Fibroblast of pulmonary artery (primary cell): ENCODE measurements around the gene PGLYRP2.

Source experiments
- DNase-seq: peaks from one replicate; pipeline ENCODE4 v3.0.0-alpha.2; 2010; ENCODE audit warnings: low read depth
- H3K4me3 ChIP-seq: replicated peaks from 2 replicates; pipeline ENCODE4 v1.5.1; 2011; ENCODE audit warnings: low read depth, mild to moderate bottlenecking, control low read depth, low read length, moderate library complexity
- TF ChIP-seq, protein P1 (sequence below): IDR thresholded peaks from 2 replicates; pipeline ENCODE4 v1.5.1; 2011; ENCODE audit warnings: mild to moderate bottlenecking, control low read depth, low read length, inconsistent platforms; ENCODE audit errors: missing control alignments

PGLYRP2 gene

DNA sequence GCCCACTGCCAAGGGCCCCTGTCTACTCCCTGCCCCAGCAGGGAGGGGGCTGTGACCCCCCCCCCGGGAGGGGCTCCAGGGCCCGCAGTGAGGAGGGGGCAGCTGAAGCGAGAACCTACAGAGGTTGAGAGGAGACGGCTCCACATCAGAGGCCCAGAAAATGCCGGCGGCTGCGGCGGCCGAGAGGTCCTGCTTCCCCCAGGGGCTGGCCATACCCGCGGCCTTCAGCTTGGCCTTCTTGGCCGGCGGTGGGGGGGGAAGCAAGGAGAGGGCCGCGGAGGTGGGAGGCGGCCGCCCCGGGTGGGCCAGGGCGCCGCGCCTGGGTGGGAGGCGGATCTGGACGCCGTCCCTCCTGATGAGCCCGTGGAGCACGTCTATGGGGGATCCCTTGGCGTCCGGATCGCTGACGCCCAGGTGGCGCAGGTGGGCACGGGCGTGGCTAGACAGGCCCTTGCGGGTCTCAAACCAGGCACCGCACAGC lies 51.3 kb downstream of the PGLYRP2 start:
- DNase-seq = no peak
- TF ChIP-seq, protein P1, sequence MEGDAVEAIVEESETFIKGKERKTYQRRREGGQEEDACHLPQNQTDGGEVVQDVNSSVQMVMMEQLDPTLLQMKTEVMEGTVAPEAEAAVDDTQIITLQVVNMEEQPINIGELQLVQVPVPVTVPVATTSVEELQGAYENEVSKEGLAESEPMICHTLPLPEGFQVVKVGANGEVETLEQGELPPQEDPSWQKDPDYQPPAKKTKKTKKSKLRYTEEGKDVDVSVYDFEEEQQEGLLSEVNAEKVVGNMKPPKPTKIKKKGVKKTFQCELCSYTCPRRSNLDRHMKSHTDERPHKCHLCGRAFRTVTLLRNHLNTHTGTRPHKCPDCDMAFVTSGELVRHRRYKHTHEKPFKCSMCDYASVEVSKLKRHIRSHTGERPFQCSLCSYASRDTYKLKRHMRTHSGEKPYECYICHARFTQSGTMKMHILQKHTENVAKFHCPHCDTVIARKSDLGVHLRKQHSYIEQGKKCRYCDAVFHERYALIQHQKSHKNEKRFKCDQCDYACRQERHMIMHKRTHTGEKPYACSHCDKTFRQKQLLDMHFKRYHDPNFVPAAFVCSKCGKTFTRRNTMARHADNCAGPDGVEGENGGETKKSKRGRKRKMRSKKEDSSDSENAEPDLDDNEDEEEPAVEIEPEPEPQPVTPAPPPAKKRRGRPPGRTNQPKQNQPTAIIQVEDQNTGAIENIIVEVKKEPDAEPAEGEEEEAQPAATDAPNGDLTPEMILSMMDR = no peak
- no peak overlapping the region for H3K4me3 ChIP-seq

DNA sequence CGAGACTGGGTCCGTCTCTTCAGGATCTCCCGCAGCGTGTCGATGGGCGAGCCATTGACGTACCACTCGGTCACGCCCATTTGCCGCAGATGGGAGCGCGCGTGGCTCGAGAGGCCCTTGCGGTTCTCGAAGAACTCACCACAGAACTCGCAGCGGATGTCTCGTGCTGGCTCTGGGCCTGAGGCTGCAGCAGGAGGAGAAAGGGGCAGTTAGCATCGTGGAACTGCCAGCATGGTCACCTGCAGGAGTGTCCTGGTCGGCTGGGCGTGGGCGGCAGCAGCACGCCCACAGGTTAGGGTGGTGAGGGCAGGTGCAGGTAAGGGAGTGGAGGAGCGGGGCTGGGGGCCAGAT lies 52.0 kb downstream of the PGLYRP2 start:
- no peak for DNase-seq
- TF ChIP-seq, protein P1 = no peak
- H3K4me3 ChIP-seq = no peak overlapping the region

GRCh38 chr19:15426485-15427349 lies 52.6 kb downstream of the PGLYRP2 start:
- no peak for DNase-seq
- H3K4me3 ChIP-seq = no peak overlapping the region

GRCh38 chr19:15425321-15425950 lies 53.9 kb downstream of the PGLYRP2 start:
- H3K4me3 ChIP-seq = no peak overlapping the region
- DNase-seq = no peak
- TF ChIP-seq, protein P1 = no peak

More at GRCh38 chr19:15426485-15427349, 52.6 kb downstream of the PGLYRP2 start:
- TF ChIP-seq, protein P1 = no peak

DNA sequence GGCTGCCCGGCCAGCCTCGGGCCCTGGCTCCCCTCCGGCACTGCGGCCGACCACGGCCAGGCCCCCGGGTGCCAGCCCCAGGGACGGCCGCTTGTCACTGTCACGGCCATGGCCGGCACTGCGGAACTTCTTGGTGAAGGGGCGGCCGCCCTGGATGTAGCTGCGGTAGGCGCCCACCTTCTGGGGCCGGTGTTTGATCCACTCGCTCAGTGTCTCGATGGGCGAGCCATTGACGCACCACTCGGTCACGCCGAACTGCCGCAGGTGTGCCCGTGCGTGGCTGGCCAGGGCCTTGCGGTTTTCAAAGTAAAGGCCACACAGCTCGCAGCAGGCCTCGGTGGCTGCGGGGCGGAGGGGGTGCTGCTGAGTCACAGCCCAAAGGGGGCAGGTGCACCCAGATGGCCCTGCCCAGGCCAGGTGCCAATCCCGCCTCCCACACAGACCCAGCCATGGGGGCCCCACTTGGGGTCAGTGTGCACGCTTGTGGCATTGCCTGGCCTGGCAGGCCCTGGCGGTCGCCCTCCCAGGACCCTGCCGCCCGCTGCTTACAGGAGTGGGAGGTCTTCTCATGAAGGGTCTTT lies 54.5 kb downstream of the PGLYRP2 start:
- no peak overlapping the region for H3K4me3 ChIP-seq
- TF ChIP-seq, protein P1 = no peak
- no peak for DNase-seq

- TF ChIP-seq, protein P1 = no peak
- H3K4me3 ChIP-seq = no peak overlapping the region
- DNase-seq = no peak
Measured at GRCh38 chr19:15424121-15424520, 55.2 kb downstream of the PGLYRP2 start.
